Fibroblast of villous mesenchyme (primary cell): ENCODE results near the gene DLGAP1. TPM values are rescaled to one million over a fixed set of nuclear protein-coding genes. Genes with fewer than 3 reads are reported as not detected.
"Not testable (repeated sequence)": the region's sequence is repeated elsewhere in the genome, so short reads cannot be mapped to it uniquely, and the experiment has no call there.

Experiments used
- DNase-seq: peaks from one replicate; pipeline ENCODE4 v3.0.0-alpha.2; 2010; ENCODE audit warnings: low read depth
- H3K4me3 ChIP-seq: 2 replicates; pipeline ENCODE4 v1.5.1; 2011; ENCODE audit warnings: low read depth, mild to moderate bottlenecking, low read length
- total RNA-seq: library from RNA; depleted of rRNA; stranded (reverse); fragments of >200 nt; gene quantifications from 2 replicates; pipeline ENCODE4 v1.2.3, GENCODE V29; 2012
- TF ChIP-seq, protein P1 (sequence below): IDR thresholded peaks from 2 replicates; pipeline ENCODE4 v1.5.1; 2012; ENCODE audit warnings: low read depth, mild to moderate bottlenecking, low read length; ENCODE audit not compliant: insufficient read depth

DLGAP1 gene
- total RNA-seq, 1 donor = 0.86 TPM

DNA sequence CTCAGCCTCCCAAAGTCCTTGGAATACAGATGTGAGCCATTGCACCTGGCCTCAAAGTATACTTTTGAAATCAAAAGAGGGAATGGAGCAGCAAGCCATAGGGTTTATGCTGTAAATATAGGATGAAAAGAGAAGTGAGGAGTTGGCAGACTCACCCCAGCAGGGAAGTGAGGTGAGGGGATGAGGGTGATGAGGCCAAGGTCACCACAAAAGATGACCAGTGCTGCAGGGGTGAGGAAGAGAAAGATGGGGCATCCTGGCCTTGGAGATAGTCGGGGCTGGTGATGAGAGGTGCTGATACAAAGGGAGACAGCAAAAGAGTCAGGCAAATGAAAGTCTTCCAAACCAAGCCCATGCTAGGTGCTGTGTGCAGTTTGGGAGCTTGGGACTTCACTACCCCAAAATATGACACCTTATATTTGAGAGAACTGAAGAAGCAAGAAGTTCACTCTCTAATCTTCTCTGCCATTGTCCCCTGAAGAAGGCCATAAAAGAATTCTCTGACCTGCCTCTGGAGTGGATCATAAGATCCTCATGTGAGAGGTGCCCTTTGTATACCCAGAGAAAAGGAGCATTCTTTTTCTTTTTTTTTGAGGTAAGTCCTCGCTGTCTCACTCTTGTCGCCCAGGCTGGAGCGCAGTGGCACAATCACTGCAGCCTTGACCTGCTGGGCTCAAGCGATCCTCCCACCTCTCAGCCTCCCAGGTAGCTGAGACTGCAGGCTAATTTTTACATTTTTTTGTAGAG lies 974.1 kb downstream of the DLGAP1 start:
- no peak for DNase-seq
- TF ChIP-seq, protein P1, sequence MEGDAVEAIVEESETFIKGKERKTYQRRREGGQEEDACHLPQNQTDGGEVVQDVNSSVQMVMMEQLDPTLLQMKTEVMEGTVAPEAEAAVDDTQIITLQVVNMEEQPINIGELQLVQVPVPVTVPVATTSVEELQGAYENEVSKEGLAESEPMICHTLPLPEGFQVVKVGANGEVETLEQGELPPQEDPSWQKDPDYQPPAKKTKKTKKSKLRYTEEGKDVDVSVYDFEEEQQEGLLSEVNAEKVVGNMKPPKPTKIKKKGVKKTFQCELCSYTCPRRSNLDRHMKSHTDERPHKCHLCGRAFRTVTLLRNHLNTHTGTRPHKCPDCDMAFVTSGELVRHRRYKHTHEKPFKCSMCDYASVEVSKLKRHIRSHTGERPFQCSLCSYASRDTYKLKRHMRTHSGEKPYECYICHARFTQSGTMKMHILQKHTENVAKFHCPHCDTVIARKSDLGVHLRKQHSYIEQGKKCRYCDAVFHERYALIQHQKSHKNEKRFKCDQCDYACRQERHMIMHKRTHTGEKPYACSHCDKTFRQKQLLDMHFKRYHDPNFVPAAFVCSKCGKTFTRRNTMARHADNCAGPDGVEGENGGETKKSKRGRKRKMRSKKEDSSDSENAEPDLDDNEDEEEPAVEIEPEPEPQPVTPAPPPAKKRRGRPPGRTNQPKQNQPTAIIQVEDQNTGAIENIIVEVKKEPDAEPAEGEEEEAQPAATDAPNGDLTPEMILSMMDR = no peak
- no peak overlapping the region for H3K4me3 ChIP-seq

DNA sequence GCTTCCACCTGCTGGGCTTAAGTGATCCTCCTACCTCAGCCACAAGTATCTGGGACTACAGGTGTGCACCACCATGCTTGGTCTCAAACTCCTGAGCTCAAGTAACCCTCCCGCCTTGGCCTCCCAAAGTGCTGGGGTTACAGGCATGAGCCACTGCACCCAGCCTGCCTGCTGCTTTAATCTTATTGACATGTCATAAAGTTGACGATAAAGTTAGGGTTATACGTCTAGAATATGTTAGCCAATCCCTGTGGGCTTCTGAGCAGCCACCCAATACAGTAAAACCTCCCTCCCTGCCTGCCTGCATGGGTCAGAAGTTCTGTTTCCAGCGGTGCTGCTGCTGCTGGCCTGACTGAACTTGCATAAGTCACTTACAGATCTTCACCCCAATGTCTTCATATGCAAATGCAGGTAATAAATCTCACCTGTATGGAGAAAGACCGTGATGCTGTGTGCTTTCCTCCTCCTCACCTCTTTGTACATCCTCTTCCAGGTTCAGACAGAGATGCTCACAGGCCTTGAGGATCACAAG lies 975.1 kb downstream of the DLGAP1 start:
- no peak for DNase-seq
- TF ChIP-seq, protein P1 = no peak
- no peak overlapping the region for H3K4me3 ChIP-seq

DNA sequence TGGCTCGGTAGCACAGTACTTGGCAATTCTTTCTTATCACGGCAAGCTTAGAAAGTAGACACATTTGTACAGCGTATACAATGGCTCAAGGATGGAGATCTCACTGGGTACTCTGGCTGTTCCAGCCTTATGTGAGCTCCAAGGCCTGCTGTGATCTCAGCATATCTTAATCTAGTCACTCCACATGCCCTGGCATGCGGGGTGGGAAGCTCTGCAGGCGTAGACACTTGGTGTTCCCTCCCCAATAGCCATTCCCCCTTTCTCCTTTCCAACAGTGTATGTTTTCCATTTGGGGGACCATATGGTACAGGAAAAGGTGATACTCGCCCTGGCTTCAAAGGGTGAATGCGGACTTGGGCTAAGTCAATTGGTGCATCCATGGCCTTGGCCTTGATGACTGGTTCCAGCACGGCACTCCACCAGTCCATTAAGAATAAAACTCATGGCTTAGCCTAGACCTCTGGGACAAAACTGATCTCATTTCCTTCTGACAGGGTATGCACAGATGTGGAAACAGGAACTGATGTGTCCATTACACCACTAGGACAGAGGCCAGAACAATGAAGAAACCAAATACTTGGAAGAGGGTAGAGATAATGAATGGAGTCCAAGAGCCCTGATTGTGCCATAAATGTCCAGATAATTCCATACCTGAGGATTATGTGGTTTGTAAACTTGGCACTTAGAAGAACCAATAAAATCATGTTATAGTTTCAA lies 976.7 kb downstream of the DLGAP1 start:
- TF ChIP-seq, protein P1 = no peak
- H3K4me3 ChIP-seq = no peak overlapping the region
- no peak for DNase-seq

DNA sequence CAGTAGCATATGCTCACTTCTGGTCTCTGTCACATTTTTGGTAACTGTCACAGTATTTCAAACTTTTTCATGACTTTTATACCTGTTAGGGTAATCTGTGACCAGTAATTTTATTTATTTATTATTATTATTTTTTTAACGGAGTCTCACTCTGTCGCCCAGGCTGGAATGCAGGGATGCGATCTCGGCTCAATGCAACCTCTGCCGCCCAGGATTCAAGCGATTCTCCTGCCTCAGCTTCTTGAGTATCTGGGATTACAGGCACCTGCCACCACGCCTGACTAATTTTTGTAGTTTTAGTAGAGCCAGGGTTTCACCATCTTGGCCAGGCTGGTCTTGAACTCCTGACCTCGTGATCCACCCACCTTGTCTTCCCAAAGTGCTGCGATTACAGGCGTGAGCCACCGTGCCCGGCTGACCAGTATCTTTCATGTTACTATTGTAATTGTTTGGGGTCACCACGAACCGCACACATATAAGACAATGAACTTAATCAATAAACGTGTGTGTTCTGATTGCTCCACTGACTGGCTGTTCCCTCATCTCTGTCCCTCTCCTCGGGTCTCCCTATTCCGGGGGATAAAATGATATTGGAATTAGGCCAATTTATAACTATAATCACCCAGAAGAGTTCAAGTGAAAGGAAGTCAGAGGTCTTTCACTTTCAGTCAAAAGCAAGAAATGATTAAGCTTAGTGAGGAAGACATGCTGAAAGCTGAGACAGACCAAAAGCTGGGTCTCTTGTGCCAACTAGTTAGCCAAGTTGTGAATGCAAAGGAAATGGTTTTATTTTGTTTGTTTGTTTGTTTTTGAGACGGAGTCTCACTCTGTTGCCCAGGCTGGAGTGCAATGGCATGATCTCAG lies 982.2 kb downstream of the DLGAP1 start:
- H3K4me3 ChIP-seq = no peak overlapping the region
- no peak for DNase-seq
- TF ChIP-seq, protein P1 = no peak

DNA sequence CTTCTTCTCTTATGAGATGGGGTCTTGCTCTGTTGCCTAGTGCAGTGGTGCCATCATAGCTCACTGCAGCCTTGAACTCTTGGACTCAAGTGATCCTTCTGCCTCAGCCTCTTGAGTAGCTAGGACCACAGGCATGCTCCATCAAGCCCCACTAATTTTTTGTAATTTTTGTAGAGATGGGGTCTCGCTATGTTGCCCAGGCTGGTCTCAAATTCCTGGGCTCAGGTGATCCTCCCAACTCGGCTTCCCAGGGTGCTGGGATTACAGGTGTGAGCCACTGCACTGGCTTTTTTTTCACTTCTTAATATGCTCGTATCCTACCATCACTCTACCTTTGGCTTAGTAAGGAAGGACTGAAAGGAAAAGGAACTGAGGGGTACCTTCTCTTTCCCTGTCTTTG lies 983.0 kb downstream of the DLGAP1 start:
- not testable (repeated sequence) for H3K4me3 ChIP-seq, DNase-seq

DNA sequence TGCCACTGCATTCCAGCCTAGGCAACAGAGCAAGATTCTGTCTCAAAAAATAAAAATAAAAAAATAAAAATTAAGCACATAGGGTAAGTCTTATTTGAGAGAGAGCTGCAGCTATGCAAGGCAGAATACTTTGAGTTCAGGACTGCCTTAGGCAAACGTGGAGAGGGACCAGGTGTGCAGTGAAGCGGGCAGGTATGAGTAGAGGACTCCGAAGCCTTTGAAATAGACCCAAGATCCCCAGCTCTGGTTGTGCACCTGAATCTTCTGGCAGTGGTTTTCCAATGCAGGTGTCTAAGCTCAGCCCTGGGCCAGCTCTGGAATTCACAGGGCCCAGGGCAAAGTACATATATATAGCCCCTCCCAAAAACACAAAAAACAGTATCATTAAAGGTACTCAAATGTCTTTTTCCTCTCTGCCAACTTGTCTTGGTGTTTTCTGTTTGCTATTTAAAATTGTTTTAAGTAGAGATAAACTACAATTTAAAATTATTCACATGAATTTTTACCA lies 983.9 kb downstream of the DLGAP1 start:
- no peak for DNase-seq
- no peak overlapping the region for H3K4me3 ChIP-seq
- TF ChIP-seq, protein P1 = no peak
